H1 (cell line): ENCODE measurements around the gene PRR36. TPM values are rescaled to one million over a fixed set of nuclear protein-coding genes. Genes with fewer than 3 reads are reported as not detected.

ENCODE experiments used
- CTCF ChIA-PET: fragments of 300-600 bp; sonication (Branson Sonifier 250); formaldehyde crosslinking; loops from one replicate; lab custom pipeline; 2021; ENCODE audit not compliant: partially characterized antibody; lab: Charles Lee
- POLR2A ChIA-PET: fragments of 300-600 bp; sonication (Branson Sonifier 250); formaldehyde crosslinking; loops from one replicate; lab custom pipeline; 2021; ENCODE audit warnings: inconsistent platforms; ENCODE audit not compliant: partially characterized antibody; lab: Charles Lee
- DNase-seq, 2 experiments: peaks; one replicate each; pipeline versions ENCODE4 v3.0.0 to v3.0.0-alpha.2; 2010 to 2022; ENCODE audit warnings: low spot score in 2 of 2, low read depth in 1 of 2, mixed read lengths in 1 of 2
- FAIRE-seq: peaks from 2 replicates; lab custom pipeline; 2011; peaks lifted over from hg19 to GRCh38; lab: Jason Lieb, UNC
- H2AFZ ChIP-seq: 2 replicates; pipeline ENCODE4 v1.8.1; 2012; ENCODE audit warnings: low read length, inconsistent platforms
- H2AK5ac ChIP-seq: 2 replicates; pipeline ENCODE4 v1.6.1; 2013; ENCODE audit warnings: low read depth, low read length
- H2BK120ac ChIP-seq: replicated peaks from 2 replicates; pipeline ENCODE3; 2013; ENCODE audit warnings: low read depth, low read length, inconsistent platforms
- H2BK12ac ChIP-seq: 2 replicates; pipeline ENCODE4 v1.6.1; 2013; ENCODE audit warnings: low read depth, low read length
- H2BK15ac ChIP-seq: 2 replicates; pipeline ENCODE4 v1.6.1; 2013; ENCODE audit warnings: low read length
- H2BK20ac ChIP-seq: 2 replicates; pipeline ENCODE4 v1.6.1; 2013; ENCODE audit warnings: low read length
- H2BK5ac ChIP-seq: 2 replicates; pipeline ENCODE4 v1.6.1; 2013; ENCODE audit warnings: low read depth, low read length
- H3K14ac ChIP-seq: 2 replicates; pipeline ENCODE4 v1.6.1; 2013; ENCODE audit warnings: inconsistent platforms; ENCODE audit not compliant: insufficient read length
- H3K18ac ChIP-seq: 2 replicates; pipeline ENCODE4 v1.6.1; 2013; ENCODE audit warnings: low read length; ENCODE audit errors: extremely low read depth
- H3K23ac ChIP-seq: 2 replicates; pipeline ENCODE4 v1.6.1; 2013; ENCODE audit warnings: inconsistent platforms; ENCODE audit not compliant: insufficient read length
- H3K23me2 ChIP-seq: 2 replicates; pipeline ENCODE4 v1.6.1; 2013; ENCODE audit warnings: low read depth, low read length
- H3K27ac ChIP-seq: 2 replicates; pipeline ENCODE4 v1.6.1; 2011; ENCODE audit warnings: low read depth, low read length, inconsistent platforms
- H3K27me3 ChIP-seq, 4 experiments: replicated peaks in 1 of 4; 1 replicate in 1 of 4; 2 replicates in 3 of 4; pipeline versions ENCODE4 v1.6.1 to v1.8.1; 2011 to 2013; ENCODE audit warnings: low read length in 3 of 4, mild to moderate bottlenecking in 3 of 4, inconsistent platforms in 2 of 4, mixed read lengths in 2 of 4, moderate library complexity in 1 of 4; ENCODE audit not compliant: control insufficient read depth in 3 of 4, insufficient read depth in 3 of 4; ENCODE audit errors: extremely low read depth in 1 of 4
- H3K36me3 ChIP-seq, 4 experiments: 2 replicates each; pipeline versions ENCODE4 v1.6.1 to v1.8.1; 2011 to 2013; ENCODE audit warnings: mild to moderate bottlenecking in 4 of 4, low read length in 3 of 4, moderate library complexity in 2 of 4, control low read depth in 1 of 4, inconsistent platforms in 1 of 4; ENCODE audit not compliant: insufficient read depth in 4 of 4, control insufficient read depth in 2 of 4
- H3K4ac ChIP-seq: replicated peaks from 2 replicates; pipeline ENCODE3; 2013; ENCODE audit warnings: low read length, low read depth, mixed read lengths, inconsistent platforms; ENCODE audit not compliant: insufficient read length
- H3K4me1 ChIP-seq, 4 experiments: replicated peaks in 1 of 4; 1 replicate in 1 of 4; 2 replicates in 3 of 4; pipeline versions ENCODE4 v1.6.1 to v1.8.1; 2011 to 2013; ENCODE audit warnings: low read length in 3 of 4, inconsistent platforms in 2 of 4, mixed read lengths in 1 of 4; ENCODE audit not compliant: insufficient read depth in 4 of 4, control insufficient read depth in 3 of 4
- H3K4me2 ChIP-seq, 2 experiments: 2 replicates each; pipeline versions ENCODE4 v1.6.1 to v1.8.1; 2011 to 2013; ENCODE audit warnings: low read depth in 2 of 2, low read length in 2 of 2, control low read depth in 1 of 2, inconsistent platforms in 1 of 2, mild to moderate bottlenecking in 1 of 2; ENCODE audit not compliant: insufficient read depth in 1 of 2
- H3K4me3 ChIP-seq, 4 experiments: fragments of 200-600, 300-600 bp in 1 of 4; sonication (generic), shearing (Covaris generic), sonication (Bioruptor Twin) in 1 of 4; 2 replicates each; pipeline versions ENCODE4 v1.5.1 to v1.8.1; 2011 to 2016; ENCODE audit warnings: low read length in 4 of 4, low read depth in 3 of 4, control low read depth in 2 of 4, inconsistent platforms in 2 of 4, mild to moderate bottlenecking in 2 of 4, mixed read lengths in 1 of 4, moderate library complexity in 1 of 4; ENCODE audit not compliant: insufficient read depth in 2 of 4; ENCODE audit errors: extremely low read depth in 1 of 4
- H3K56ac ChIP-seq: replicated peaks from 2 replicates; pipeline ENCODE3; 2013; ENCODE audit warnings: low read depth, mild to moderate bottlenecking, mixed read lengths, low read length, inconsistent platforms; ENCODE audit not compliant: insufficient read length
- H3K79me1 ChIP-seq: 2 replicates; pipeline ENCODE4 v1.6.1; 2013; ENCODE audit warnings: low read depth, low read length, control low read depth
- H3K79me2 ChIP-seq, 2 experiments: 2 replicates each; pipeline versions ENCODE4 v1.6.1 to v1.8.1; 2012 to 2013; ENCODE audit warnings: low read length in 2 of 2, mild to moderate bottlenecking in 2 of 2, inconsistent platforms in 1 of 2; ENCODE audit not compliant: insufficient read depth in 2 of 2, control insufficient read depth in 1 of 2
- H3K9ac ChIP-seq, 4 experiments: replicated peaks in 1 of 4; 1 replicate in 1 of 4; 2 replicates in 3 of 4; pipeline versions ENCODE4 v1.6.1 to v1.8.1; 2011 to 2013; ENCODE audit warnings: low read depth in 3 of 4, low read length in 3 of 4, control low read depth in 2 of 4, mild to moderate bottlenecking in 2 of 4, moderate library complexity in 2 of 4, inconsistent platforms in 1 of 4; ENCODE audit errors: extremely low read depth in 1 of 4
- H3K9me3 ChIP-seq, 2 experiments: 2 replicates each; pipeline versions ENCODE4 v1.6.1 to v1.8.1; 2012 to 2013; ENCODE audit warnings: mild to moderate bottlenecking in 2 of 2, moderate library complexity in 2 of 2, control low read depth in 1 of 2, inconsistent platforms in 1 of 2, low read depth in 1 of 2, low read length in 1 of 2, mixed read lengths in 1 of 2; ENCODE audit not compliant: insufficient read depth in 2 of 2
- H4K20me1 ChIP-seq, 2 experiments: replicated peaks in 1 of 2; 2 replicates each; pipeline versions ENCODE3 to v1.8.1; 2011 to 2013; ENCODE audit warnings: inconsistent platforms in 2 of 2, low read length in 2 of 2, mild to moderate bottlenecking in 1 of 2; ENCODE audit not compliant: insufficient read depth in 2 of 2, control insufficient read depth in 1 of 2
- H4K5ac ChIP-seq: 2 replicates; pipeline ENCODE4 v1.6.1; 2013; ENCODE audit warnings: low read length, low read depth, mixed read lengths, inconsistent platforms; ENCODE audit not compliant: insufficient read length
- H4K8ac ChIP-seq: 2 replicates; pipeline ENCODE4 v1.8.0; 2013; ENCODE audit warnings: mild to moderate bottlenecking, moderate library complexity, low read length, inconsistent platforms; ENCODE audit not compliant: insufficient read depth; ENCODE audit errors: extremely low read depth
- H4K91ac ChIP-seq: replicated peaks from 2 replicates; pipeline ENCODE3; 2013; ENCODE audit warnings: low read length, mixed read lengths, inconsistent platforms; ENCODE audit not compliant: insufficient read length
- BCL11A ChIP-seq, 2 experiments: IDR thresholded peaks; one replicate each; pipeline ENCODE4 v1.6.1; 2011; ENCODE audit warnings: low read depth in 2 of 2, low read length in 2 of 2, mild to moderate bottlenecking in 2 of 2
- CHD1 ChIP-seq: IDR thresholded peaks from 2 replicates; pipeline ENCODE4 v1.6.1; 2012; ENCODE audit warnings: low read depth, low read length, improper control_type of control experiment
- JUN ChIP-seq: IDR thresholded peaks from 2 replicates; pipeline ENCODE4 v1.6.1; 2011; ENCODE audit warnings: low read depth, mild to moderate bottlenecking, improper control_type of control experiment, low read length
- RAD21 ChIP-seq, 2 experiments: IDR thresholded peaks in 1 of 2; conservative IDR thresholded peaks in 1 of 2; 2 replicates each; pipeline ENCODE4 v1.6.1; 2011; ENCODE audit warnings: low read depth in 2 of 2, low read length in 2 of 2, improper control_type of control experiment in 1 of 2, inconsistent platforms in 1 of 2, mild to moderate bottlenecking in 1 of 2, moderate library complexity in 1 of 2
- SP1 ChIP-seq: IDR thresholded peaks from 2 replicates; pipeline ENCODE4 v1.6.1; 2011; ENCODE audit warnings: low read depth, low read length
- WGBS, 2 experiments: shearing (Covaris generic) in 1 of 2; methylation state at CpG; one replicate each; pipeline versions ENCODE4 v1.1.6 to v1.1.7; 2013 to 2015; ENCODE audit warnings: low lambda C conversion rate in 2 of 2, mixed read lengths in 2 of 2, inconsistent platforms in 1 of 2, low coverage in 1 of 2, missing lambda C conversion rate in 1 of 2; ENCODE audit not compliant: insufficient replicate concordance in 2 of 2, insufficient coverage in 1 of 2, insufficient read length in 1 of 2; ENCODE audit errors: extremely low coverage in 1 of 2, missing lambda C conversion rate in 1 of 2; 5-methylcytosine and 5-hydroxymethylcytosine counted together
- polyA plus RNA-seq, 7 experiments: library from polyadenylated mRNA; depleted of rRNA in 3 of 7; stranded (reverse) in 5 of 7; unstranded in 2 of 7; fragments of >200 nt in 5 of 7; fragments of 200-250 nt in 2 of 7; gene quantifications; 1 replicate in 5 of 7; 2 replicates in 1 of 7; 4 replicates in 1 of 7; pipeline versions ENCODE4 v1.2.1 to v1.2.3, GENCODE V29; 2011 to 2013; ENCODE audit warnings: missing spikeins in 2 of 7, mixed read lengths in 2 of 7
- total RNA-seq: library from RNA; stranded (reverse); fragmentation: NEBNext Ultra II Directional; extraction: Animal tissue kit (Norgen Biotek cat#: 25700); gene quantifications from 2 replicates; pipeline ENCODE4 v1.2.1, GENCODE V29; 2021
- TF ChIP-seq, protein P1 (sequence below): IDR thresholded peaks from 2 replicates; pipeline ENCODE4 v1.6.1; 2011; ENCODE audit warnings: low read length, improper control_type of control experiment

PRR36 gene
- total and polyA plus RNA-seq, 2 of the 8 experiments (the other 6 are each of a cell fraction or from before 2014, with no cell fraction given): 1.6 to 23.9 TPM

DNA sequence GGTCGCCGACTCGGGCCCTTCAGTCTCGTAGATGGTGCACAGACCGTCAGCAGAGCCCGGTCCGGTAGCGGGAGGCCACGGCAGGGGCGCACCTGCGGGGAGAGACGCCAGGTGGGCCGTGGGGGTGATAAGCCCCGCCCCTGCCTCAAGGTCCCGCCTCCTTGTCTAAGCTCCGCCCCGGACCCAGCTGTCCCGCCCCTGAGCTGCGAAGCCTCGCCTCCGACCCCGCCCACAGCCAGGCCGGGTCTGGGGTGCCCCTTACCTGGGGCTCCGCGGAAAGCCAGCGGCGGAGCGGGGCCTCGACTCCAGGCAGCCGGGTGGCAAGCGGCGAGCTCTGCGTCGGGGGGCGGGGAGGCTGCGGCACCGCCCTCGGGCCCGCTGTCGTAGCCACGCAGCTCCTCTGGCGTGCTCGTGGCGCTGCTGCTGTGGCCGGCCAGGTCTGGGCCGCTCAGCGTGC, 4.7 kb downstream of the PRR36 start:
- peak overlapping the region; percentile 25 to 61 (median 42) for H3K4me3 ChIP-seq
- DNase-seq: peak in 1 of 2 experiments; percentile 98

More for the DNA sequence above, 4.7 kb downstream of the PRR36 start:
- peaks cover 4 to 6% of the 10 kb centered on the region in 2 experiments for H4K20me1 ChIP-seq
- H3K4ac ChIP-seq: no peak overlapping the region
- no peak overlapping the region for H2BK12ac ChIP-seq
- H3K23me2 ChIP-seq: peaks cover 14% of the 10 kb centered on the region
- no peak overlapping the region for H2BK120ac ChIP-seq
- TF ChIP-seq RAD21 (IDR thresholded peaks at IDR 0.05 in 1 of 2, conservative IDR thresholded peaks at IDR 0.05 in 1 of 2; ENCODE audit: low read depth in 2 of 2, low read length in 2 of 2) (no peak), JUN (no peak), SP1 (peak; percentile 49; the same call in 1 of the 2 replicates), CHD1 (no peak), BCL11A (IDR thresholded peaks at IDR 0.05; ENCODE audit: low read depth in 2 of 2, low read length in 2 of 2) (no peak)
- TF ChIP-seq, protein P1, sequence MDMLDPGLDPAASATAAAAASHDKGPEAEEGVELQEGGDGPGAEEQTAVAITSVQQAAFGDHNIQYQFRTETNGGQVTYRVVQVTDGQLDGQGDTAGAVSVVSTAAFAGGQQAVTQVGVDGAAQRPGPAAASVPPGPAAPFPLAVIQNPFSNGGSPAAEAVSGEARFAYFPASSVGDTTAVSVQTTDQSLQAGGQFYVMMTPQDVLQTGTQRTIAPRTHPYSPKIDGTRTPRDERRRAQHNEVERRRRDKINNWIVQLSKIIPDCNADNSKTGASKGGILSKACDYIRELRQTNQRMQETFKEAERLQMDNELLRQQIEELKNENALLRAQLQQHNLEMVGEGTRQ: no peak
- no peak overlapping the region for H3K56ac ChIP-seq
- H3K79me2 ChIP-seq: no peaks in the 10 kb centered on the region
- no peak for FAIRE-seq
- no peak overlapping the region for H2BK5ac ChIP-seq
- peaks cover 0 to 28% (median 17%) of the 10 kb centered on the region in 4 experiments; a peak in 5 of 7 replicates for H3K27me3 ChIP-seq
- no peaks in the 10 kb centered on the region; the same call in 1 of the 2 replicates for H3K79me1 ChIP-seq
- H4K91ac ChIP-seq: no peak overlapping the region
- no peak overlapping the region for H3K27ac ChIP-seq
- CTCF ChIA-PET: interaction anchor here (0.7 to 2.1 kb wide), 22 partner anchors 8 to 315 kb away, joined by 3 to 22 read pairs (median 6); partner anchors contain the start of genes MAP2K7, SNAPC2, TGFBR3L and TIMM44
- WGBS, 2 experiments: 3% methylated on average over 21 of the region's 47 CpGs; no CpG with 5 or more reads in 1 of the 2 experiments
- peak overlapping the region; percentile 79; the same call in 1 of the 2 replicates for H4K8ac ChIP-seq
- H3K14ac ChIP-seq: no peak overlapping the region
- no peaks in the 10 kb centered on the region for H3K9me3 ChIP-seq
- no peak overlapping the region for H3K23ac ChIP-seq
- H2BK20ac ChIP-seq: no peak overlapping the region
- POLR2A ChIA-PET: interaction anchor here (1.4 to 10.5 kb wide), 8 partner anchors 11 to 60 kb away, joined by 3 to 106 read pairs (median 6); partner anchors contain the start of genes MAP2K7, SNAPC2 and TGFBR3L
- H3K9ac ChIP-seq: no peak overlapping the region
- no peak overlapping the region; the same call in 1 of the 2 replicates for H3K18ac ChIP-seq
- no peaks in the 10 kb centered on the region for H3K36me3 ChIP-seq
- no peak overlapping the region for H2BK15ac ChIP-seq
- H2AK5ac ChIP-seq: no peak overlapping the region
- no peak overlapping the region for H4K5ac ChIP-seq
- H2AFZ ChIP-seq: no peak overlapping the region
- peak overlapping the region; percentile 75 to 86 for H3K4me2 ChIP-seq
- peaks cover 0 to 24% (median 14%) of the 10 kb centered on the region in 4 experiments; a peak in 5 of 7 replicates for H3K4me1 ChIP-seq
